ENCODE results near the gene COL23A1. TPM values are rescaled to one million over a fixed set of nuclear protein-coding genes. Genes with fewer than 3 reads are reported as not detected.

Gene COL23A1
- total RNA-seq, 1 donor from 2014 or later = 75.2 TPM

DNA sequence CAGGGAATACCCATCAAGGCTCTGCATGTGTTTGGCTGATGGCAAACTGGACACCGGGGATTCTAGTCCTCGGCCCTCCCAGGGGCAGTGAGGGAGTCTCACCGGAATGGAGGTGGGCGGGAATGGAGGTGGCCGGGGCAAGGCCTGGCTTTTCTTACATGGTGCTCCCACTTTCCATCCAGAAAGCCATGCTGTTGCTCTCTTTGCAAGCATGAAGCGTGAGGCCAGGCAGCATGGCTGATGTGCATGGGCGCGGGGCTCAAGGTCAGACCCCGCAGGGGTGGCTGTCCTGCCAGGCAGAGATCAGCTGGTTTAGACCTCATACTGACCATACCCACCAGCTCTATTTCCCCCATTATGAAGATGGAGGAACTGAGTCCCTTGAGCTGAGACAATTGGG, 249.6 kb downstream of the COL23A1 start:
- H3K27me3 Mint-ChIP-seq (ENCODE audit: unreplicated experiment) = peaks cover 3% of the 10 kb centered on the region
- TF ChIP-seq, protein P1, sequence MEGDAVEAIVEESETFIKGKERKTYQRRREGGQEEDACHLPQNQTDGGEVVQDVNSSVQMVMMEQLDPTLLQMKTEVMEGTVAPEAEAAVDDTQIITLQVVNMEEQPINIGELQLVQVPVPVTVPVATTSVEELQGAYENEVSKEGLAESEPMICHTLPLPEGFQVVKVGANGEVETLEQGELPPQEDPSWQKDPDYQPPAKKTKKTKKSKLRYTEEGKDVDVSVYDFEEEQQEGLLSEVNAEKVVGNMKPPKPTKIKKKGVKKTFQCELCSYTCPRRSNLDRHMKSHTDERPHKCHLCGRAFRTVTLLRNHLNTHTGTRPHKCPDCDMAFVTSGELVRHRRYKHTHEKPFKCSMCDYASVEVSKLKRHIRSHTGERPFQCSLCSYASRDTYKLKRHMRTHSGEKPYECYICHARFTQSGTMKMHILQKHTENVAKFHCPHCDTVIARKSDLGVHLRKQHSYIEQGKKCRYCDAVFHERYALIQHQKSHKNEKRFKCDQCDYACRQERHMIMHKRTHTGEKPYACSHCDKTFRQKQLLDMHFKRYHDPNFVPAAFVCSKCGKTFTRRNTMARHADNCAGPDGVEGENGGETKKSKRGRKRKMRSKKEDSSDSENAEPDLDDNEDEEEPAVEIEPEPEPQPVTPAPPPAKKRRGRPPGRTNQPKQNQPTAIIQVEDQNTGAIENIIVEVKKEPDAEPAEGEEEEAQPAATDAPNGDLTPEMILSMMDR (IDR thresholded peaks at IDR 0.05; ENCODE audit: unreplicated experiment) = no peak
- DNase-seq (ENCODE audit: low spot score) = no peak
- H3K4me1 Mint-ChIP-seq (ENCODE audit: unreplicated experiment) = peaks cover 10% of the 10 kb centered on the region
- H3K27ac Mint-ChIP-seq (ENCODE audit: unreplicated experiment) = no peak overlapping the region
- peaks cover 5% of the 10 kb centered on the region for H3K36me3 Mint-ChIP-seq (ENCODE audit: low read depth, unreplicated experiment)
- H3K9me3 Mint-ChIP-seq (ENCODE audit: unreplicated experiment) = no peaks in the 10 kb centered on the region
- no peak overlapping the region for H3K4me3 Mint-ChIP-seq (ENCODE audit: unreplicated experiment)

DNA sequence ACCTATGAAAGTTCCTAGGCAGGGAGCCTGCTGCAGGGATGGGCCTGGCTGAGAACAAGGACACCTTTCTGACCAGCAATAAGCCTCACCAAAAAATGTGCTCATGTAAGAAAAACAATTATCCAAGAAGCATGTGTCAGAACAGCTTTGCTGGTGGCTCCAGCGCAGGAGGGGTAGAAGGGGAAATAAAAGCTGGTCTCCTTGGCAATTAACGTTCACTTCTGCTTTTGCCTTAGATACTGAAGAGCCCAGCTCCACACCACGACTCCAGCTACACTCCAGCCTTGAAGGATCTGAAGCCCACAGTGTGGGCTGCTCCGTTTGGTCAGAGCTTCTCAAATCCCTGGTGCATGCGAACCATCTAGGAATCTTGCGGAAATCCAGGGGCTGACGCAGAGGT, 250.0 kb downstream of the COL23A1 start:
- DNase-seq (ENCODE audit: low spot score) = no peak
- H3K27me3 Mint-ChIP-seq (ENCODE audit: unreplicated experiment) = peaks cover 3% of the 10 kb centered on the region
- no peaks in the 10 kb centered on the region for H3K9me3 Mint-ChIP-seq (ENCODE audit: unreplicated experiment)
- peaks cover 10% of the 10 kb centered on the region for H3K4me1 Mint-ChIP-seq (ENCODE audit: unreplicated experiment)
- TF ChIP-seq, protein P1 (IDR thresholded peaks at IDR 0.05; ENCODE audit: unreplicated experiment) = no peak
- peaks cover 5% of the 10 kb centered on the region for H3K36me3 Mint-ChIP-seq (ENCODE audit: low read depth, unreplicated experiment)
- H3K4me3 Mint-ChIP-seq (ENCODE audit: unreplicated experiment) = no peak overlapping the region
- H3K27ac Mint-ChIP-seq (ENCODE audit: unreplicated experiment) = no peak overlapping the region

DNA sequence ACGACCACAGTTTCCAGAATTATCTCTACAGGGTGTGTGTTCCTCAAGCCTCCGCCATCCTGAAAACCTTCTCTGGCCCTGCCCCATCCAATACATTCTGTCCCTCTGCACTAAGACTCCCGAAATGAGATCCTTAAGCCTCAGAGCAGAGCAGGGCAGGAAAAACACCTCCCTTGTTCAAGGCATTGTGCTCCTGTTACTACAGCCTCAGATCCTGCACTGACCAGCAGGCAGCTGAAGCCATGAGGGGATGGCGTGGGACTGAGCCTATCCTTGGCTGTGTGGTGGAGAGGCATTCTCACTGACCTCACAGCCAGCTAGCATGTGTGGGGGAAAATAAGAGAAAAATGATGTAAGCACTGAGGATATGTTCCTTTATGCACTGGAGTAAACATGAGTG, 250.9 kb downstream of the COL23A1 start:
- peaks cover 13% of the 10 kb centered on the region for H3K4me1 Mint-ChIP-seq (ENCODE audit: unreplicated experiment)
- no peaks in the 10 kb centered on the region for H3K9me3 Mint-ChIP-seq (ENCODE audit: unreplicated experiment)
- peaks cover 5% of the 10 kb centered on the region for H3K36me3 Mint-ChIP-seq (ENCODE audit: low read depth, unreplicated experiment)
- H3K4me3 Mint-ChIP-seq (ENCODE audit: unreplicated experiment) = no peak overlapping the region
- no peak overlapping the region for H3K27ac Mint-ChIP-seq (ENCODE audit: unreplicated experiment)
- TF ChIP-seq, protein P1 (IDR thresholded peaks at IDR 0.05; ENCODE audit: unreplicated experiment) = no peak
- DNase-seq (ENCODE audit: low spot score) = no peak
- H3K27me3 Mint-ChIP-seq (ENCODE audit: unreplicated experiment) = peaks cover 3% of the 10 kb centered on the region

DNA sequence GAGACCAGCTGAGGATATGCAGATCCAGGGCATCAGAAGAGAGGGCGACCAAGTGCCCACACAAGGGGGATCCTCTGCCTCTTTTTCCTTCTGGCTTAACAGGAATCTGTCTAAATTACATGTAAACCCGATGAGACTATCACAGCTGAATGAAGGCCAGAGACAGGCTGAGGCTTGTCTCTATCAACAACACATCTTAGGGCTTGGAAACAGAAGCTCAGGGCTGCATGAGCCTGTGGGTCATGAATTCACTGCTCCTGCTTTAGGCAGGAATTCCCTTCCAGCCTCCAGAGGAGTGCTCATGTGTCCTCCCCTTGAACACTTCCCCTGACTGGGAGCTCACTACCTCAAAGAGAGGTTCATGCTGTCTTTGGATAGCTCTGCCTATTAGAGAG, 251.4 kb downstream of the COL23A1 start:
- Mint-ChIP-seq H3K9me3 (ENCODE audit: unreplicated experiment) (no peaks in the 10 kb centered on the region), H3K27ac (ENCODE audit: unreplicated experiment) (no peak overlapping the region)

DNA sequence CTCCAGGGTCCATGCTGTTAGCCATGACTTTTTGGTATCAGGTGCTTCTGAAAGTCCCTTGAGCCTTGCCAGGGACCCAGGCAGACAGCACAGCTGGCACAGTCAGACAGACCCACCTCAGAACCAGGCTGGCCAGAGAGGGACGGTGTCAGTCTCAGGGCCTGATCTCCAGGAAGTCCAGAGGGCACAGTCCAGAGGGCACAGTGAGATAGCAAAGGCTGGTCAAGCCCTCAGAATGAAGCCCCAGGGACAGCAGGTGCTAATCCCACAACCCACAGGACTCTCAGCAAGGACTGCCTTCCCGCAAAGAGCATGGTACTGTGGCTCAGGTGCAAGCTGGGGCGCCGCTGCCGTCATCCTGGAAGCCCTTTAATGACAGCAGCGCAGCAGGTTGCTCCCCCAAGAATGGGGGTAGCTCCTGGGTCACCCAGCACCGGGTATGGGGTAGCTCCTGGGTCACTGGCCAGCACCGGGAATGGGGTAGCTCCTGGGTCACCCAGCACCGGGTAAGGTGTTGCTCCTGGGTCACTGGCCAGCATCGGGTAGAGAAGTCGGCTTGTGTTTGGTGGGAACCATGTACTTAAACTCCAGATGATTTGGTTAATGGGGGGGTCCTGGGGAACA, 252.0 kb downstream of the COL23A1 start:
- no peak overlapping the region for H3K4me3 Mint-ChIP-seq (ENCODE audit: unreplicated experiment)
- TF ChIP-seq, protein P1 (IDR thresholded peaks at IDR 0.05; ENCODE audit: unreplicated experiment) = no peak
- peaks cover 5% of the 10 kb centered on the region for H3K36me3 Mint-ChIP-seq (ENCODE audit: low read depth, unreplicated experiment)
- DNase-seq (ENCODE audit: low spot score) = no peak
- H3K9me3 Mint-ChIP-seq (ENCODE audit: unreplicated experiment) = no peaks in the 10 kb centered on the region
- peaks cover 13% of the 10 kb centered on the region for H3K4me1 Mint-ChIP-seq (ENCODE audit: unreplicated experiment)
- H3K27me3 Mint-ChIP-seq (ENCODE audit: unreplicated experiment) = peaks cover 3% of the 10 kb centered on the region
- H3K27ac Mint-ChIP-seq (ENCODE audit: unreplicated experiment) = no peak overlapping the region

More for the DNA sequence above, 251.4 kb downstream of the COL23A1 start:
- TF ChIP-seq, protein P1 (IDR thresholded peaks at IDR 0.05; ENCODE audit: unreplicated experiment) = no peak
- peaks cover 3% of the 10 kb centered on the region for H3K27me3 Mint-ChIP-seq (ENCODE audit: unreplicated experiment)
- no peak for DNase-seq (ENCODE audit: low spot score)
- peaks cover 5% of the 10 kb centered on the region for H3K36me3 Mint-ChIP-seq (ENCODE audit: low read depth, unreplicated experiment)
- peaks cover 13% of the 10 kb centered on the region for H3K4me1 Mint-ChIP-seq (ENCODE audit: unreplicated experiment)
- H3K4me3 Mint-ChIP-seq (ENCODE audit: unreplicated experiment) = no peak overlapping the region
